Ishikawa (cell line): Measurements from ENCODE around the gene HOXA10.

ENCODE experiments used
- CEBPB ChIP-seq: IDR thresholded peaks from 2 replicates; pipeline ENCODE4 v1.6.1; 2012
- CREB1 ChIP-seq: IDR thresholded peaks from 2 replicates; pipeline ENCODE4 v1.6.1; 2012; ENCODE audit warnings: low read depth
- EGR1 ChIP-seq: IDR thresholded peaks from 2 replicates; pipeline ENCODE4 v1.6.1; 2012
- EP300 ChIP-seq: IDR thresholded peaks from 2 replicates; pipeline ENCODE4 v1.6.1; 2012; ENCODE audit warnings: borderline replicate concordance
- FOXM1 ChIP-seq: IDR thresholded peaks from 2 replicates; pipeline ENCODE4 v1.6.1; 2012; ENCODE audit warnings: low read depth, borderline replicate concordance
- NFIC ChIP-seq: IDR thresholded peaks from 2 replicates; pipeline ENCODE4 v1.6.1; 2012
- RAD21 ChIP-seq: IDR thresholded peaks from 2 replicates; pipeline ENCODE4 v1.6.1; 2012; ENCODE audit warnings: low read depth
- TAF1 ChIP-seq: IDR thresholded peaks from 2 replicates; pipeline ENCODE4 v1.6.1; 2012; ENCODE audit warnings: low read depth, mild to moderate bottlenecking
- TCF12 ChIP-seq: IDR thresholded peaks from 2 replicates; pipeline ENCODE4 v1.6.1; 2012; ENCODE audit warnings: low read depth
- TEAD4 ChIP-seq: IDR thresholded peaks from 2 replicates; pipeline ENCODE4 v1.6.1; 2012
- YY1 ChIP-seq: IDR thresholded peaks from 2 replicates; pipeline ENCODE4 v1.6.1; 2012; ENCODE audit warnings: low read depth
- ZBTB7A ChIP-seq: IDR thresholded peaks from 2 replicates; pipeline ENCODE4 v1.6.1; 2012; ENCODE audit warnings: low read depth
- TF ChIP-seq, protein P1 (sequence below): IDR thresholded peaks from 2 replicates; pipeline ENCODE4 v1.6.1; 2012
- TF ChIP-seq, protein P2 (sequence below): IDR thresholded peaks from 2 replicates; pipeline ENCODE4 v1.6.1; 2012
- TF ChIP-seq, protein P3 (sequence below): IDR thresholded peaks from 2 replicates; pipeline ENCODE4 v1.6.1; 2012; ENCODE audit warnings: low read depth, mild to moderate bottlenecking

The HOXA10 gene

DNA sequence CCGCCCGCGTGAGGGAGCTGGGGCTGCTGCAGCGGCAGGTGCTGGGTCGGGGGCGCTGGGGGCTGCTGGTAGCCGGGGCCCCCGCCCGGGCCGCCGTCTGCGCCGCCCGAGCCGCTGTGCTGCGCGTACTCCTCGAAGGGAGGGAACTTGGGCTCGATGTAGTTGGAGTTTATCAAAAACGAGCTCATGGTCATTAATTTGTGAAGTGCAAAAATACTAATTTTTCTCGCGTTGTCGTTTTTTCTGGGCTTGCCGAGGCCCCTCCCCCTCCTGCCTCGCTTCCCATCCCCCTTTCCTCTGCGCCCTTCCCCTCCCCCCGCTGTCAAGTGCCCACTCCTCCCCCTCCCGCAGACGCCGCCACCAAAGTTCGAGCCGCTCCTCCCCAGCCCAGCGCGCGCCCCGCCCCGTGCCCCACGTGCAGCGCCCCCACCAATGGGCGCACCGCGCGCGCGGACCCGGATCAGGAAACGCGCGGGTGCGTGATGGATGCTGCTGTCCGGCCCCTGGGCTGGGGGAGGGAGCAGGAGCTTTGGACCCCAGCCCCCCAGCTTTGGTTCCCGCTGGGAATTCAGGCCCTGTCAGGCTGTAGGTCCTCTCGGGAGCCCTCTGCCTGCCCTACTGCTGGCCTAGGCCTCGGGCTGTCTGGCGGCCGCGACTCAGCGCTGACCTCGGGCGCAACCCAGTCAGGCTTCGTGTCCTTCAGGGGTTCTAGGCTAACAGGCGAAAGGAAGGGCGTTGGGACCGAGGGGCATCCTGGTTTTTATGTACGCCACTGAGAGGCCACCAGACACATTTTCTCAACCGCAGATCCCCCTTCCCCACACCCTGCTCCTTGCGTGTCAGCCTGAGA is 43.4 kb downstream of the HOXA10 start, which contains the start of gene HOXA4:
Gene HOXA4 (minus strand): TSS at position 218 of the 850 bp plus-strand sequence. CDS start 24 bp downstream, at position 194.
- no peak; the same call in 1 of the 2 replicates for TF ChIP-seq EP300
- TF ChIP-seq FOXM1 = no peak
- no peak for TF ChIP-seq YY1
- TF ChIP-seq, protein P1, sequence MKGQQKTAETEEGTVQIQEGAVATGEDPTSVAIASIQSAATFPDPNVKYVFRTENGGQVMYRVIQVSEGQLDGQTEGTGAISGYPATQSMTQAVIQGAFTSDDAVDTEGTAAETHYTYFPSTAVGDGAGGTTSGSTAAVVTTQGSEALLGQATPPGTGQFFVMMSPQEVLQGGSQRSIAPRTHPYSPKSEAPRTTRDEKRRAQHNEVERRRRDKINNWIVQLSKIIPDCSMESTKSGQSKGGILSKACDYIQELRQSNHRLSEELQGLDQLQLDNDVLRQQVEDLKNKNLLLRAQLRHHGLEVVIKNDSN = peak; percentile 97
- no peak for TF ChIP-seq CEBPB
- TF ChIP-seq CREB1 = no peak
- TF ChIP-seq, protein P2, sequence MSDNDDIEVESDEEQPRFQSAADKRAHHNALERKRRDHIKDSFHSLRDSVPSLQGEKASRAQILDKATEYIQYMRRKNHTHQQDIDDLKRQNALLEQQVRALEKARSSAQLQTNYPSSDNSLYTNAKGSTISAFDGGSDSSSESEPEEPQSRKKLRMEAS = peak; percentile 56
- TF ChIP-seq, protein P3, sequence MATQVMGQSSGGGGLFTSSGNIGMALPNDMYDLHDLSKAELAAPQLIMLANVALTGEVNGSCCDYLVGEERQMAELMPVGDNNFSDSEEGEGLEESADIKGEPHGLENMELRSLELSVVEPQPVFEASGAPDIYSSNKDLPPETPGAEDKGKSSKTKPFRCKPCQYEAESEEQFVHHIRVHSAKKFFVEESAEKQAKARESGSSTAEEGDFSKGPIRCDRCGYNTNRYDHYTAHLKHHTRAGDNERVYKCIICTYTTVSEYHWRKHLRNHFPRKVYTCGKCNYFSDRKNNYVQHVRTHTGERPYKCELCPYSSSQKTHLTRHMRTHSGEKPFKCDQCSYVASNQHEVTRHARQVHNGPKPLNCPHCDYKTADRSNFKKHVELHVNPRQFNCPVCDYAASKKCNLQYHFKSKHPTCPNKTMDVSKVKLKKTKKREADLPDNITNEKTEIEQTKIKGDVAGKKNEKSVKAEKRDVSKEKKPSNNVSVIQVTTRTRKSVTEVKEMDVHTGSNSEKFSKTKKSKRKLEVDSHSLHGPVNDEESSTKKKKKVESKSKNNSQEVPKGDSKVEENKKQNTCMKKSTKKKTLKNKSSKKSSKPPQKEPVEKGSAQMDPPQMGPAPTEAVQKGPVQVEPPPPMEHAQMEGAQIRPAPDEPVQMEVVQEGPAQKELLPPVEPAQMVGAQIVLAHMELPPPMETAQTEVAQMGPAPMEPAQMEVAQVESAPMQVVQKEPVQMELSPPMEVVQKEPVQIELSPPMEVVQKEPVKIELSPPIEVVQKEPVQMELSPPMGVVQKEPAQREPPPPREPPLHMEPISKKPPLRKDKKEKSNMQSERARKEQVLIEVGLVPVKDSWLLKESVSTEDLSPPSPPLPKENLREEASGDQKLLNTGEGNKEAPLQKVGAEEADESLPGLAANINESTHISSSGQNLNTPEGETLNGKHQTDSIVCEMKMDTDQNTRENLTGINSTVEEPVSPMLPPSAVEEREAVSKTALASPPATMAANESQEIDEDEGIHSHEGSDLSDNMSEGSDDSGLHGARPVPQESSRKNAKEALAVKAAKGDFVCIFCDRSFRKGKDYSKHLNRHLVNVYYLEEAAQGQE = no peak
- TF ChIP-seq RAD21 = no peak
- TF ChIP-seq TAF1 = 0 out of 2 replicates have a peak, but pooled peaks have one; percentile 52
- no peak for TF ChIP-seq TEAD4
- no peak for TF ChIP-seq NFIC
- TF ChIP-seq EGR1 = no peak
- peak; percentile 58; the same call in 1 of the 2 replicates for TF ChIP-seq TCF12

DNA sequence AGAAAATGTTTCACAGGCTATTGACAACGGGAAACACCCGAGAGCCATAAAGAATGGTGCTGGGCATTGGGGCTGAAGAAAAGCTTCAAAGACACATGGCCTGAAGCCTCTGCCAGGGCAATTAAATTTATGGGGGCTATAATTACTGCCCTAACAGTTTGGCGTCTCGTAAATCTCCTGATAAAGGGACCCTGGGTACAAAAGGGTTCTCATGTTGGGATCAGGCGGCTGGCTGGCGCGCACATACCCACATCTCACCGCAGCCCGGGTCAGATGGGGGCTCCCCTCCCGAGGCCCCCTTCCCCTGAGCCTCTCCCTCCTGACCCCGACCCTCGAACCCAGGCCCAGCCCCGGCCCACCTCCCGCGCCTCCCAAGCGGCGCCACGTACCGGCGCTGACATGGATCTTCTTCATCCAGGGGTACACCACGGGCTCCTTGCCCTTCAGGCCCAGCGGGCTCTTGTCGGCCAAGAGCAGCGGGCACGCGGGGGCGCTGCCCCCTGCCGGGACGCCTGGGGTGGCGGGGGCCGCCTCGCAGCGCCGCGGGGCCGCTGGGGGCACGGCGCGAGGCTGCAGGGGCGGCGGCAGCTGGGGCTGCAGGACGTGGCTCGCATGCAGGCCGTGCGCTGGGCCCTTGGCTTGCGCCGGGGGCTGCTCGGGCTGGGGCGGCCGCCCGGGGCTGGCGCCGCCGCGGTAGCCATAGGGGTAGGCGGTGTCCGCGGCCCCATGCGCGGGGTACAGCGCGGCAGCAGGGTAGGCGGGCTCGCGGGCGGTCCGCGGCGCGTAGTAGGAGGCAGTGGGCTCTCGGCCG is 44.2 kb downstream of the HOXA10 start:
- TF ChIP-seq ZBTB7A (0 out of 2 replicates have a peak, but pooled peaks have one; percentile 25), CREB1 (no peak)

DNA sequence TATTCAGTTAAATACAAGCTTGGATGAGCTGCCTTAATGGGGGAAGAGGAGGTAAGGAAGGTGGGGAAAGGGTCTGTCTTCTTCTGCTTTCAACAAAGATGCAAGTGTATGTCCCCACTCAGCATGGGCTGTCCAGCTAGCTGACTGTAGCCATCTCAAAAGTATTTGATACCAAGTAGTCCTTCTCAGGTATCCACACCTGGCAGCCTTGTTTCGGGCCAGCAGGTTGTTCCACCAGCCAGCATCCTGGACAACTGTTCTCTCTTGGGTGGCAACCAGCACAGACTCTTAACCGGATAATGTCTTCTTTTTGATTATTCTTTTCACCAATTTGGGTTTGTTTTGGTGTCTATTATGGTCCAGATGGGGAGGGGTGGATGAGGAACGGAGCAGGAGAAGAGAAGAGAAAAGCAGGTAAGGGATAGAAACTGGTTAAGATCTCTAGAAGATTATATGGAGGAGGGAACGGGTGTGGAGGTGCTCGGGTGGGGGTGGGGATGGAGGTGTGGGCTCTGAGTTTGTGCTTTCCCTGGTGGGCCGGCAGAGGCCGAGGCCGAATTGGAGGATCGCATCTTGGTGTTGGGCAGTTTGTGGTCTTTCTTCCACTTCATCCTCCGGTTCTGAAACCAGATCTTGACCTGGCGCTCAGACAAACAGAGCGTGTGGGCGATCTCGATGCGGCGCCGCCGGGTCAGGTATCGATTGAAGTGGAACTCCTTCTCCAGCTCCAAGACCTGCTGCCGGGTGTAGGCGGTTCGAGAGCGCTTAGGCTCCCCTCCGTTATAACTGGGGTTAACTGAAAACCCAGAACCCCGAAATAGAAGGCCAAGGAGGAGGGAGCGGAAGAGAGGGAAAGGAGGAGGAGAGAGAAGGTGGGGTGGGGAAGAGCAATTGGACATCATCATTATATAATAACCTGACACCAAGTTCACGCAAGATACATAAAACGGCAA is 45.1 kb downstream of the HOXA10 start:
- TF ChIP-seq TCF12 (no peak), TEAD4 (no peak), CEBPB (no peak), RAD21 (no peak), ZBTB7A (no peak), FOXM1 (no peak), EP300 (no peak), YY1 (no peak), CREB1 (no peak), EGR1 (no peak), NFIC (no peak)
- TF ChIP-seq, protein P2 = no peak
- TF ChIP-seq, protein P1 = no peak
- TF ChIP-seq, protein P3 = no peak

DNA sequence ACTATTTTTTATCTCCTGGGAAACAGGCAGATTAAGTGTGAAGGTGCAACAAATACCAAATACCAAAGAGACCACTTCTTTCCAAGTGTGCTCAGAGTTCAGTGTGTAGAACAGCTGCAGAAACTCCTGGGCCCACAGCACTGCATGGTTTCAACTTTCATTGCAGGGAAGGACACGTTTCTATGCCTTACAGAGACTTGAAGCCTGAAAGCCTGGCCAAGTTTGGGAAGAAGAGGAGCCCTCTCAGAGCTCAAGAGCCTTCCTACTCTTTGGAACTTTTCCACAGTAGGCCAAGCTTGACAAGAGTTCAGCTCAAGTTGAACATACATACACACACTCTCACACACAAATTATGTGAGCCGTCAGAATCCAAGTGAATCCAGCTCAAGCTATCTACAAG is 46.1 kb downstream of the HOXA10 start:
- TF ChIP-seq TEAD4 (no peak), FOXM1 (no peak)
- TF ChIP-seq, protein P2 = no peak
